Neural cell (in vitro differentiated cells): ENCODE data around the gene PM20D2. TPM values are rescaled to one million over a fixed set of nuclear protein-coding genes. Genes with fewer than 3 reads are reported as not detected.

Experiments used
- H2AFZ ChIP-seq: fragments of 200-600, 300-800 bp; sonication (generic), shearing (Covaris generic); 2 replicates; pipeline ENCODE4 v1.6.0; 2014; ENCODE audit warnings: low read depth, mild to moderate bottlenecking, antibody characterized with exemption, low read length, moderate library complexity
- H3F3A ChIP-seq: fragments of 200-600 bp; shearing (Covaris generic); 2 replicates; pipeline ENCODE4 v1.6.1; 2016; ENCODE audit warnings: mild to moderate bottlenecking, moderate library complexity, mixed read lengths, antibody characterized with exemption, low read length; ENCODE audit not compliant: insufficient read depth, poor library complexity, severe bottlenecking
- H3K27ac ChIP-seq: fragments of 200-600, 300-800 bp; sonication (generic), shearing (Covaris generic); 2 replicates; pipeline ENCODE4 v1.5.1; 2014; ENCODE audit warnings: mild to moderate bottlenecking, low read length, moderate library complexity
- H3K27me3 ChIP-seq: fragments of 300-800, 200-600 bp; sonication (generic), shearing (Covaris generic); 2 replicates; pipeline ENCODE4 v1.6.0; 2014; ENCODE audit warnings: mild to moderate bottlenecking, low read depth, low read length, moderate library complexity; ENCODE audit not compliant: insufficient read depth
- H3K36me3 ChIP-seq: fragments of 300-800, 200-600 bp; sonication (generic), shearing (Covaris generic); 2 replicates; pipeline ENCODE4 v1.5.1; 2014; ENCODE audit warnings: mild to moderate bottlenecking, antibody characterized with exemption, low read length, moderate library complexity; ENCODE audit not compliant: insufficient read depth
- H3K4me2 ChIP-seq: fragments of 300-800, 200-600 bp; sonication (generic), shearing (Covaris generic); 2 replicates; pipeline ENCODE4 v1.6.0; 2014; ENCODE audit warnings: mild to moderate bottlenecking, low read length
- H3K4me3 ChIP-seq: fragments of 300-800, 200-600 bp; sonication (generic), shearing (Covaris generic); 2 replicates; pipeline ENCODE4 v1.5.1; 2014; ENCODE audit warnings: mild to moderate bottlenecking, low read length, moderate library complexity
- H3K79me2 ChIP-seq: fragments of 200-600 bp; shearing (Covaris generic); replicated peaks from 2 replicates; pipeline ENCODE4 v1.6.0; 2014; ENCODE audit warnings: mild to moderate bottlenecking, low read length, moderate library complexity; ENCODE audit not compliant: insufficient read depth
- H3K9ac ChIP-seq: fragments of 300-800, 200-600 bp; sonication (generic), shearing (Covaris generic); 2 replicates; pipeline ENCODE4 v1.6.1; 2016; ENCODE audit warnings: mild to moderate bottlenecking, low read length, mixed read lengths
- H3K9me2 ChIP-seq: fragments of 200-600 bp; shearing (Covaris generic); 2 replicates; pipeline ENCODE4 v1.6.1; 2016; ENCODE audit warnings: mild to moderate bottlenecking, low read length, mixed read lengths; ENCODE audit not compliant: insufficient read depth
- H3K9me3 ChIP-seq: fragments of 200-600, 300-800 bp; sonication (generic), shearing (Covaris generic); 2 replicates; pipeline ENCODE4 v1.6.1; 2016; ENCODE audit warnings: mild to moderate bottlenecking, mixed run types, low read length, moderate library complexity, mixed read lengths
- H4K20me1 ChIP-seq: fragments of 200-600 bp; shearing (Covaris generic); 2 replicates; pipeline ENCODE4 v1.6.1; 2016; ENCODE audit warnings: mild to moderate bottlenecking, mixed run types; ENCODE audit not compliant: insufficient read depth
- CTCF ChIP-seq: fragments of 450-650 bp; IDR thresholded peaks from 2 replicates; pipeline ENCODE4 v1.5.1; 2014; ENCODE audit warnings: antibody characterized with exemption, mild to moderate bottlenecking, moderate library complexity; ENCODE audit not compliant: poor library complexity, severe bottlenecking
- EP300 ChIP-seq: fragments of 450-650 bp; conservative IDR thresholded peaks from 2 replicates; pipeline ENCODE4 v1.6.1; 2014; ENCODE audit warnings: antibody characterized with exemption, mild to moderate bottlenecking, moderate library complexity; ENCODE audit not compliant: poor library complexity, severe bottlenecking
- EZH2 ChIP-seq: fragments of 200-600, 300-800 bp; shearing (Covaris generic), sonication (generic); IDR thresholded peaks from 2 replicates; pipeline ENCODE4 v1.6.1; 2014; ENCODE audit warnings: antibody characterized with exemption, low read length, borderline replicate concordance, mild to moderate bottlenecking; ENCODE audit not compliant: insufficient read depth, poor library complexity, severe bottlenecking
- MXI1 ChIP-seq: fragments of 450-650 bp; conservative IDR thresholded peaks from 2 replicates; pipeline ENCODE4 v1.6.1; 2014; ENCODE audit warnings: antibody characterized with exemption, mild to moderate bottlenecking; ENCODE audit not compliant: poor library complexity, severe bottlenecking
- POLR2AphosphoS5 ChIP-seq: IDR thresholded peaks from 2 replicates; pipeline ENCODE4 v1.6.1; 2012
- RAD21 ChIP-seq: fragments of 450-650 bp; conservative IDR thresholded peaks from 2 replicates; pipeline ENCODE4 v1.6.1; 2014; ENCODE audit warnings: antibody characterized with exemption, mild to moderate bottlenecking, moderate library complexity
- REST ChIP-seq: IDR thresholded peaks from 2 replicates; pipeline ENCODE4 v1.6.1; 2012; ENCODE audit warnings: borderline replicate concordance
- SMC3 ChIP-seq: fragments of 450-650 bp; conservative IDR thresholded peaks from 2 replicates; pipeline ENCODE4 v1.6.1; 2014; ENCODE audit warnings: antibody characterized with exemption, mild to moderate bottlenecking, moderate library complexity; ENCODE audit not compliant: poor library complexity
- TAF1 ChIP-seq: IDR thresholded peaks from 2 replicates; pipeline ENCODE4 v1.6.1; 2012; ENCODE audit warnings: low read depth
- polyA plus RNA-seq: library from polyadenylated mRNA; depleted of rRNA; stranded (reverse); fragments of >200 nt; gene quantifications from 2 replicates; pipeline ENCODE4 v1.2.3, GENCODE V29; 2014

PM20D2 gene
- polyA plus RNA-seq, 1 donor from 2014 or later, result 28.2 TPM

- Histone ChIP-seq H3K79me2 (peaks cover 17% of the 10 kb centered on the region), H2AFZ (no peak overlapping the region), H3K27ac (no peak overlapping the region), H3F3A (no peaks in the 10 kb centered on the region), H3K9me2 (no peaks in the 10 kb centered on the region), H3K4me3 (no peak overlapping the region), H4K20me1 (no peaks in the 10 kb centered on the region), H3K9me3 (no peaks in the 10 kb centered on the region), H3K36me3 (no peaks in the 10 kb centered on the region), H3K4me2 (no peak overlapping the region), H3K27me3 (no peaks in the 10 kb centered on the region), H3K9ac (no peak overlapping the region)
- TF ChIP-seq SMC3, result no peak
- TF ChIP-seq REST, result no peak
- TF ChIP-seq POLR2AphosphoS5, result no peak
- no peak for TF ChIP-seq CTCF
- TF ChIP-seq TAF1, result no peak
- TF ChIP-seq RAD21, result no peak
- TF ChIP-seq EP300, result no peak
- no peak for TF ChIP-seq MXI1
- no peak for TF ChIP-seq EZH2
Observed at GRCh38 chr6:89120371-89120770, 25.5 kb upstream of the PM20D2 start.

- Histone ChIP-seq H3K36me3 (no peaks in the 10 kb centered on the region), H2AFZ (no peak overlapping the region), H3K4me3 (no peak overlapping the region), H3K9me2 (no peaks in the 10 kb centered on the region), H3K27ac (no peak overlapping the region), H3K4me2 (no peak overlapping the region), H3F3A (no peaks in the 10 kb centered on the region), H3K27me3 (no peaks in the 10 kb centered on the region), H3K9ac (no peak overlapping the region), H4K20me1 (no peaks in the 10 kb centered on the region), H3K9me3 (no peaks in the 10 kb centered on the region), H3K79me2 (peaks cover 4% of the 10 kb centered on the region)
- no peak for TF ChIP-seq CTCF
- TF ChIP-seq POLR2AphosphoS5, result no peak
- no peak for TF ChIP-seq MXI1
- no peak for TF ChIP-seq TAF1
- no peak for TF ChIP-seq SMC3
- no peak for TF ChIP-seq EZH2
- TF ChIP-seq EP300, result no peak
- TF ChIP-seq RAD21, result no peak
Observed at GRCh38 chr6:89121934-89122333, 23.9 kb upstream of the PM20D2 start.
